Trophoblast cell (in vitro differentiated cells and primary cell): ENCODE data around the gene GSC2.
"Not testable (repeated sequence)": the region's sequence is repeated elsewhere in the genome, so short reads cannot be mapped to it uniquely, and the experiment has no call there.

ENCODE experiments used
- DNase-seq, 2 donors: peaks; one replicate each; pipeline ENCODE4 v3.0.0-alpha.2; 2016
- H2AFZ ChIP-seq: 2 replicates; pipeline ENCODE4 v1.6.1; 2013; ENCODE audit warnings: low read length, moderate library complexity, mild to moderate bottlenecking; ENCODE audit not compliant: insufficient read depth, poor library complexity
- H2AK5ac ChIP-seq: 2 replicates; pipeline ENCODE4 v1.6.1; 2013; ENCODE audit warnings: mild to moderate bottlenecking, low read length
- H2BK120ac ChIP-seq: 2 replicates; pipeline ENCODE4 v1.6.1; 2013; ENCODE audit warnings: low read length, mild to moderate bottlenecking, moderate library complexity; ENCODE audit not compliant: insufficient read depth, poor library complexity
- H2BK12ac ChIP-seq: 2 replicates; pipeline ENCODE4 v1.6.1; 2013; ENCODE audit warnings: mild to moderate bottlenecking, low read length, moderate library complexity
- H2BK5ac ChIP-seq: 2 replicates; pipeline ENCODE4 v1.6.1; 2013; ENCODE audit warnings: low read length, low read depth, moderate library complexity, mild to moderate bottlenecking; ENCODE audit not compliant: poor library complexity
- H3K14ac ChIP-seq: 2 replicates; pipeline ENCODE4 v1.6.1; 2013; ENCODE audit warnings: mild to moderate bottlenecking, low read length
- H3K18ac ChIP-seq: 2 replicates; pipeline ENCODE4 v1.6.1; 2013; ENCODE audit warnings: mild to moderate bottlenecking, low read length
- H3K23ac ChIP-seq: 2 replicates; pipeline ENCODE4 v1.6.1; 2013; ENCODE audit warnings: low read length
- H3K27ac ChIP-seq: 2 replicates; pipeline ENCODE4 v1.5.1; 2013; ENCODE audit warnings: low read depth, mild to moderate bottlenecking, inconsistent platforms, low read length, moderate library complexity
- H3K27me3 ChIP-seq: 2 replicates; pipeline ENCODE4 v1.6.1; 2013; ENCODE audit warnings: inconsistent platforms, mild to moderate bottlenecking, low read length, moderate library complexity; ENCODE audit not compliant: insufficient read depth
- H3K36me3 ChIP-seq, 2 experiments: 1 replicate in 1 of 2; 2 replicates in 1 of 2; pipeline ENCODE4 v1.6.1; 2013; ENCODE audit warnings: low read length in 2 of 2, mild to moderate bottlenecking in 2 of 2, moderate library complexity in 1 of 2; ENCODE audit not compliant: insufficient read depth in 2 of 2, control insufficient read depth in 1 of 2
- H3K4ac ChIP-seq: 2 replicates; pipeline ENCODE4 v1.6.1; 2013; ENCODE audit warnings: low read depth, mild to moderate bottlenecking, low read length, moderate library complexity
- H3K4me1 ChIP-seq, 2 experiments: 1 replicate in 1 of 2; 2 replicates in 1 of 2; pipeline ENCODE4 v1.6.1; 2013; ENCODE audit warnings: low read length in 2 of 2, mild to moderate bottlenecking in 2 of 2, moderate library complexity in 1 of 2; ENCODE audit not compliant: insufficient read depth in 2 of 2, control insufficient read depth in 1 of 2
- H3K4me2 ChIP-seq: 2 replicates; pipeline ENCODE4 v1.6.1; 2013; ENCODE audit warnings: inconsistent platforms, mild to moderate bottlenecking, low read length, moderate library complexity
- H3K4me3 ChIP-seq: 2 replicates; pipeline ENCODE4 v1.5.1; 2013; ENCODE audit warnings: mild to moderate bottlenecking, low read depth, low read length, inconsistent platforms
- H3K79me1 ChIP-seq: one replicate; pipeline ENCODE4 v1.6.1; 2013; ENCODE audit warnings: low read length
- H3K79me2 ChIP-seq: 2 replicates; pipeline ENCODE4 v1.6.1; 2013; ENCODE audit warnings: low read length, mild to moderate bottlenecking; ENCODE audit not compliant: control insufficient read depth, insufficient read depth, poor library complexity
- H3K9ac ChIP-seq: 2 replicates; pipeline ENCODE4 v1.6.1; 2013; ENCODE audit warnings: mild to moderate bottlenecking, low read length
- H3K9me3 ChIP-seq: 2 replicates; pipeline ENCODE4 v1.6.1; 2013; ENCODE audit warnings: low read depth, mild to moderate bottlenecking, control low read depth, inconsistent platforms, low read length; ENCODE audit not compliant: insufficient read depth
- H4K12ac ChIP-seq: 2 replicates; pipeline ENCODE4 v1.6.1; 2013; ENCODE audit warnings: low read depth, mild to moderate bottlenecking, low read length, moderate library complexity
- H4K8ac ChIP-seq: 2 replicates; pipeline ENCODE4 v1.6.1; 2013; ENCODE audit warnings: low read depth, mild to moderate bottlenecking, low read length, moderate library complexity
- H4K91ac ChIP-seq: one replicate; pipeline ENCODE4 v1.6.1; 2013; ENCODE audit warnings: low read depth, mild to moderate bottlenecking, low read length, moderate library complexity
- WGBS: extraction: QIAGEN DNeasy Blood & Tissue Kit; methylation state at CpG from one replicate; pipeline ENCODE4 v1.1.7; 2013; ENCODE audit warnings: missing lambda C conversion rate; ENCODE audit not compliant: insufficient read length, insufficient coverage; ENCODE audit errors: extremely low coverage; 5-methylcytosine and 5-hydroxymethylcytosine counted together

GSC2 gene

GRCh38 chr22:19156109-19156508 is 6.0 kb upstream of the GSC2 start:
- not testable (repeated sequence) for H3K79me1 ChIP-seq, H3K18ac ChIP-seq, DNase-seq, H2AFZ ChIP-seq, H3K9me3 ChIP-seq, H3K4me2 ChIP-seq, H3K27ac ChIP-seq, H3K23ac ChIP-seq, H3K9ac ChIP-seq, H3K79me2 ChIP-seq, H2BK12ac ChIP-seq, H2BK5ac ChIP-seq, H3K36me3 ChIP-seq, H3K14ac ChIP-seq, H3K4ac ChIP-seq, H2BK120ac ChIP-seq, H3K4me1 ChIP-seq, H4K12ac ChIP-seq, H2AK5ac ChIP-seq, H4K8ac ChIP-seq, H4K91ac ChIP-seq, H3K4me3 ChIP-seq
- H3K27me3 ChIP-seq = peaks cover 16% of the 10 kb centered on the region
- WGBS = no CpG with 5 or more reads among the region's 9 CpGs

- no peak overlapping the region for H4K12ac ChIP-seq
- no peak overlapping the region for H2BK120ac ChIP-seq
- H2AK5ac ChIP-seq = no peak overlapping the region
- H3K14ac ChIP-seq = no peak overlapping the region
- no peak overlapping the region for H3K9ac ChIP-seq
- no peak overlapping the region for H2BK12ac ChIP-seq
- H3K27ac ChIP-seq = no peak overlapping the region
- H3K79me2 ChIP-seq = no peaks in the 10 kb centered on the region
- no peak for DNase-seq
- H3K4me3 ChIP-seq = no peak overlapping the region
- no peak overlapping the region for H3K4me2 ChIP-seq
- no peak overlapping the region for H4K91ac ChIP-seq
- H3K4me1 ChIP-seq = peaks cover 0 to 5% of the 10 kb centered on the region in 2 experiments
- no CpG with 5 or more reads among the region's 11 CpGs for WGBS
- H2BK5ac ChIP-seq = no peak overlapping the region
- no peak overlapping the region for H3K18ac ChIP-seq
- H2AFZ ChIP-seq = no peak overlapping the region
- H3K9me3 ChIP-seq = peaks cover 19% of the 10 kb centered on the region
- H4K8ac ChIP-seq = no peak overlapping the region
- H3K79me1 ChIP-seq = no peaks in the 10 kb centered on the region
- H3K27me3 ChIP-seq = peaks cover 45% of the 10 kb centered on the region
- H3K4ac ChIP-seq = no peak overlapping the region
- H3K36me3 ChIP-seq = no peaks in the 10 kb centered on the region
- no peak overlapping the region for H3K23ac ChIP-seq
Observed at GRCh38 chr22:19152942-19153883, 3.1 kb upstream of the GSC2 start.

- Histone ChIP-seq H3K18ac (no peak overlapping the region), H3K4me3 (no peak overlapping the region), H3K79me1 (no peaks in the 10 kb centered on the region), H2BK12ac (no peak overlapping the region), H2BK5ac (no peak overlapping the region), H2AFZ (no peak overlapping the region), H4K12ac (no peak overlapping the region), H3K9ac (no peak overlapping the region), H3K27me3 (peaks cover 62% of the 10 kb centered on the region), H3K4me2 (no peak overlapping the region), H4K91ac (no peak overlapping the region), H3K27ac (no peak overlapping the region), H2AK5ac (no peak overlapping the region), H3K9me3 (peaks cover 22% of the 10 kb centered on the region), H3K4me1 (peaks cover 0 to 5% of the 10 kb centered on the region in 2 experiments), H2BK120ac (no peak overlapping the region), H3K14ac (no peak overlapping the region), H3K23ac (no peak overlapping the region), H3K79me2 (no peaks in the 10 kb centered on the region), H3K4ac (no peak overlapping the region), H4K8ac (no peak overlapping the region), H3K36me3 (no peaks in the 10 kb centered on the region)
- DNase-seq = no peak
- WGBS = no CpG with 5 or more reads among the region's 10 CpGs
Observed at GRCh38 chr22:19151329-19152191, 1.5 kb upstream of the GSC2 start.

GRCh38 chr22:19150482-19151328 is 613 bp upstream of the GSC2 start:
- Histone ChIP-seq H3K27me3 (peaks cover 62% of the 10 kb centered on the region), H3K4ac (no peak overlapping the region), H3K9ac (no peak overlapping the region), H3K4me3 (no peak overlapping the region), H4K91ac (no peak overlapping the region), H3K36me3 (no peaks in the 10 kb centered on the region), H4K8ac (no peak overlapping the region), H3K27ac (no peak overlapping the region), H2BK5ac (no peak overlapping the region), H3K14ac (no peak overlapping the region), H2AFZ (no peak overlapping the region), H3K79me2 (no peaks in the 10 kb centered on the region), H4K12ac (no peak overlapping the region), H3K79me1 (no peaks in the 10 kb centered on the region), H3K4me2 (no peak overlapping the region), H3K9me3 (peaks cover 22% of the 10 kb centered on the region), H2BK12ac (no peak overlapping the region), H3K4me1 (peaks cover 0 to 5% of the 10 kb centered on the region in 2 experiments), H2BK120ac (no peak overlapping the region), H3K18ac (no peak overlapping the region), H2AK5ac (no peak overlapping the region), H3K23ac (peak overlapping the region; percentile 21)
- DNase-seq = no peak
- WGBS = no CpG with 5 or more reads among the region's 68 CpGs
